COLO668 (cell line): ENCODE measurements around the gene SAMD7.
A peak's percentile ranks its signal among the peaks of the same experiment; 100 is the strongest.

Source experiments
- DNase-seq: peaks from one replicate; lab custom pipeline; 2025; ENCODE audit not compliant: unreplicated experiment; lab: John Stamatoyannopoulos, UW

The SAMD7 gene

GRCh38 chr3:169911272-169911671 lies at the start of gene SAMD7:
TSS of gene SAMD7 (plus strand) at chr3:169911572. CDS start at chr3:169919499, 7,927 bp downstream.
- DNase-seq = no peak

GRCh38 chr3:169861871-169862270 lies 49.5 kb upstream of the SAMD7 start:
- DNase-seq = no peak

- peak; percentile 62 for DNase-seq
These were observed 47.9 kb upstream of the SAMD7 start for GRCh38 chr3:169863458-169863899.

GRCh38 chr3:169864270-169864669 lies 47.1 kb upstream of the SAMD7 start:
- no peak for DNase-seq

- DNase-seq = no peak
These were observed 46.1 kb upstream of the SAMD7 start for GRCh38 chr3:169865176-169865767.

- no peak for DNase-seq
These were observed 43.7 kb upstream of the SAMD7 start for GRCh38 chr3:169867584-169868210.

GRCh38 chr3:169868369-169868768 lies 43.0 kb upstream of the SAMD7 start:
- no peak for DNase-seq

GRCh38 chr3:169869484-169870220 lies 41.7 kb upstream of the SAMD7 start, which contains the start of gene LRRC31:
TSS of gene LRRC31 (minus strand) at chr3:169869935. CDS start at chr3:169869807, 128 bp downstream.
- DNase-seq = peak; percentile 26

GRCh38 chr3:169871129-169871886 lies 40.1 kb upstream of the SAMD7 start:
- no peak for DNase-seq

- DNase-seq = no peak
These were observed 32.3 kb upstream of the SAMD7 start for GRCh38 chr3:169879013-169879557.

- DNase-seq = no peak
These were observed 31.4 kb upstream of the SAMD7 start for GRCh38 chr3:169879845-169880575.

- no peak for DNase-seq
These were observed 30.7 kb upstream of the SAMD7 start for GRCh38 chr3:169880576-169881250.

GRCh38 chr3:169886671-169887070 lies 24.7 kb upstream of the SAMD7 start:
- no peak for DNase-seq

- DNase-seq = no peak
These were observed 19.5 kb upstream of the SAMD7 start for GRCh38 chr3:169891886-169892285.

- DNase-seq = no peak
These were observed 17.3 kb upstream of the SAMD7 start for GRCh38 chr3:169894110-169894509.

GRCh38 chr3:169895072-169895471 lies 16.3 kb upstream of the SAMD7 start:
- DNase-seq = no peak

GRCh38 chr3:169897284-169897683 lies 14.1 kb upstream of the SAMD7 start:
- DNase-seq = no peak

- DNase-seq = no peak
These were observed 9.9 kb upstream of the SAMD7 start for GRCh38 chr3:169901453-169901852.

- DNase-seq = no peak
These were observed 6.0 kb upstream of the SAMD7 start for GRCh38 chr3:169905404-169905803.

GRCh38 chr3:169907476-169907875 lies 3.9 kb upstream of the SAMD7 start:
- DNase-seq = no peak
